Lower leg skin (tissue), 4 donors: Measurements from ENCODE around the gene TRIM71. TPM values are rescaled to one million over a fixed set of nuclear protein-coding genes. Genes with fewer than 3 reads are reported as not detected.
A peak's percentile ranks its signal among the peaks of the same experiment; 100 is the strongest.
"Not testable (repeated sequence)": the region's sequence is repeated elsewhere in the genome, so short reads cannot be mapped to it uniquely, and the experiment has no call there.

Source experiments
- DNase-seq, 2 donors: peaks; one replicate each; pipeline ENCODE4 v3.0.0-alpha.2; 2019; ENCODE audit warnings: low spot score in 2 of 2
- H3K4me3 ChIP-seq: fragments of 200-600 bp; sonication (generic); 2 replicates; pipeline ENCODE4 v1.5.1; 2017; ENCODE audit warnings: mild to moderate bottlenecking, low read depth; ENCODE audit not compliant: poor library complexity, severe bottlenecking
- CTCF ChIP-seq, 3 donors: fragments of 450-650 bp; IDR thresholded peaks; one replicate each; pipeline ENCODE4 v1.5.1; 2016; ENCODE audit warnings: antibody characterized with exemption in 3 of 3, mild to moderate bottlenecking in 3 of 3, moderate library complexity in 2 of 3
- POLR2A ChIP-seq, 2 donors: fragments of 450-650 bp; IDR thresholded peaks; one replicate each; pipeline ENCODE4 v1.6.1; 2016 to 2017; ENCODE audit warnings: antibody characterized with exemption in 2 of 2, mild to moderate bottlenecking in 1 of 2, moderate library complexity in 1 of 2
- WGBS, 2 donors: methylation state at CpG; one replicate each; pipeline ENCODE4 v1.1.5; 2018; 5-methylcytosine and 5-hydroxymethylcytosine counted together
- intact Hi-C: fragments of 100-400 bp; cut with DNase I; formaldehyde crosslinking; loops from one replicate; pipeline ENCODE4 v1.15.0; 2023; ENCODE audit warnings: low total_unique reads
- total RNA-seq, 4 donors: library from RNA; depleted of rRNA; stranded (reverse); fragments of >200 nt; gene quantifications; one replicate each; pipeline ENCODE4 v1.1.0, GENCODE V29; 2016

The TRIM71 gene
- total RNA-seq, 4 donors from 2014 or later = 0.03 TPM; not detected in 3

- 89 to 97% methylated on average over 3 of the region's 3 CpGs for WGBS, 2 donors
- no peak for DNase-seq
- no peak for TF ChIP-seq POLR2A (IDR thresholded peaks at IDR 0.05)
These were observed 35.4 kb upstream of the TRIM71 start for GRCh38 chr3:32782407-32782806.

GRCh38 chr3:32791833-32792232 lies 26.0 kb upstream of the TRIM71 start:
- DNase-seq = no peak
- no peak overlapping the region for H3K4me3 ChIP-seq
- WGBS, 2 donors = 62 to 69% methylated on average over 3 of the region's 3 CpGs
- intact Hi-C loops = no loop called here
- TF ChIP-seq POLR2A (IDR thresholded peaks at IDR 0.05) = no peak
- no peak for TF ChIP-seq CTCF (IDR thresholded peaks at IDR 0.05)

More at GRCh38 chr3:32782407-32782806, 35.4 kb upstream of the TRIM71 start:
- intact Hi-C loops = no loop called here
- no peak overlapping the region for H3K4me3 ChIP-seq

- intact Hi-C loops = no loop called here
- WGBS, 2 donors = 85% methylated on average over 8 of the region's 8 CpGs
- H3K4me3 ChIP-seq = no peak overlapping the region
- DNase-seq = no peak
- TF ChIP-seq POLR2A (IDR thresholded peaks at IDR 0.05) = no peak
- no peak for TF ChIP-seq CTCF (IDR thresholded peaks at IDR 0.05)
These were observed 23.1 kb upstream of the TRIM71 start for GRCh38 chr3:32794487-32795308.

- H3K4me3 ChIP-seq = not testable (repeated sequence)
These were observed 21.3 kb upstream of the TRIM71 start for GRCh38 chr3:32796384-32796950.

GRCh38 chr3:32797776-32798175 lies 20.0 kb upstream of the TRIM71 start:
- no peak overlapping the region for H3K4me3 ChIP-seq
- TF ChIP-seq CTCF (IDR thresholded peaks at IDR 0.05) (no peak), POLR2A (IDR thresholded peaks at IDR 0.05) (no peak)
- DNase-seq = no peak
- intact Hi-C loops = no loop called here
- WGBS, 2 donors = 87 to 90% methylated on average over 2 of the region's 2 CpGs

More at GRCh38 chr3:32796384-32796950, 21.3 kb upstream of the TRIM71 start:
- WGBS, 2 donors = 80 to 82% methylated on average over 11 of the region's 11 CpGs
- DNase-seq, intact Hi-C loops: not testable (repeated sequence)

- 96 to 97% methylated on average over 5 of the region's 5 CpGs for WGBS, 2 donors
- DNase-seq, H3K4me3 ChIP-seq, intact Hi-C loops: not testable (repeated sequence)
These were observed 16.4 kb upstream of the TRIM71 start for GRCh38 chr3:32801440-32801839.

- intact Hi-C loops = no loop called here
- WGBS, 2 donors = 8 to 20% methylated on average over 2 of the region's 2 CpGs
- TF ChIP-seq POLR2A (IDR thresholded peaks at IDR 0.05) (no peak), CTCF (IDR thresholded peaks at IDR 0.05) (no peak)
- no peak overlapping the region for H3K4me3 ChIP-seq
- peak in 1 of 2 donors; percentile 13 for DNase-seq
These were observed 4.6 kb upstream of the TRIM71 start for GRCh38 chr3:32813180-32813579.
